Stimulated activated CD4-positive, alpha-beta T cell treated with anti-CD3 and anti-CD28 coated beads, Interleukin-1b, Interleukin-23, amount 100 ng/mL, for 48 hours (primary cell): Measurements from ENCODE around the gene GMEB1.
"Not testable (repeated sequence)": the region's sequence is repeated elsewhere in the genome, so short reads cannot be mapped to it uniquely, and the experiment has no call there.

Experiments used
- DNase-seq: peaks from one replicate; pipeline ENCODE4 v3.0.0-alpha.2; 2020

The GMEB1 gene

GRCh38 chr1:28675924-28676257 is 7.3 kb downstream of the GMEB1 start:
- no peak for DNase-seq

GRCh38 chr1:28680151-28680550 is 11.6 kb downstream of the GMEB1 start:
- no peak for DNase-seq

GRCh38 chr1:28682840-28683239 is 14.3 kb downstream of the GMEB1 start:
- DNase-seq: no peak

GRCh38 chr1:28684937-28685336 is 16.4 kb downstream of the GMEB1 start:
- no peak for DNase-seq

- DNase-seq: not testable (repeated sequence)
These were observed 23.0 kb downstream of the GMEB1 start for GRCh38 chr1:28691627-28692026.

DNA sequence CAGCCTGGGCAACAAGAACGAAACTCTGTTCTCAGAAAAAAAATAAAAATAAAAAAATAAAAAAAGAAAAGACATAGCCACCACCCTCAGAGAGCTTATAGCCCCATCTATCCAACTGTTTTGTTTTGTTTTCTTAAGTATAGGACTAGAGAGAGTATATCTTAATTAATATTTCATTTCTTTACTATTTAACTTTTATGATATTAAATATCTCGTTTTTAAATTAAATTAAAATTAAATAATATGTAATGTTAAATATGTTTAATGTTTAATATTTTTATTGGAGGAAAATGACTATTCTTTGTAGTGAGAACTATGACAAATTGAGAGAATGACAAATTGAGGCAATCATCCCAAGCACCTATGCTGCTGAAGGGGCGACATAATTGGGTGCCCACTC is 35.0 kb downstream of the GMEB1 start:
- no peak for DNase-seq

GRCh38 chr1:28716336-28716735 is 47.8 kb downstream of the GMEB1 start:
- DNase-seq: no peak

GRCh38 chr1:28718166-28718565 is 49.6 kb downstream of the GMEB1 start:
- DNase-seq: no peak

- DNase-seq: no peak
These were observed 50.2 kb downstream of the GMEB1 start for GRCh38 chr1:28718586-28719331.

- no peak for DNase-seq
These were observed 50.7 kb downstream of the GMEB1 start for GRCh38 chr1:28719332-28719619.

GRCh38 chr1:28720376-28720775 is 51.8 kb downstream of the GMEB1 start:
- no peak for DNase-seq

- DNase-seq: not testable (repeated sequence)
These were observed 53.3 kb downstream of the GMEB1 start for GRCh38 chr1:28721927-28722326.

DNA sequence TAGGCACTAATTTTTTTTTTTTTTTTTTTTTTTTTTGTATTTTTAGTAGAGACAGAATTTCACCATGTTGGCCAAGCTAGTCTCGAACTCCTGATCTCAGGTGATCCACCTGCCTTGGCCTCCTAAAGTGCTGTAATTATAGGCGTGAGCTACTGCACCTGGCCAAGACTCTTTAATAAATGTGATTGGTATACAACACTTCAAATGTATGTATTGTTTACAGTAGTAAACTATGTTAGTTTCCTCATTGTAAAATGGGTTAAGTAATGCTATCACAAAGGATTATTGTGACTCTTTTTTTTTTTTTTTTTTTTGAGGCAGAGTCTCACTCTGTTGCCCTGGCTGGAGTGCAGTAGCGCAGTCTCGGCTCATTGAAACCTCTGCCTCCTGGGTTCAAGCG is 56.8 kb downstream of the GMEB1 start:
- not testable (repeated sequence) for DNase-seq

- DNase-seq: no peak
These were observed 67.4 kb downstream of the GMEB1 start for GRCh38 chr1:28735961-28736449.

DNA sequence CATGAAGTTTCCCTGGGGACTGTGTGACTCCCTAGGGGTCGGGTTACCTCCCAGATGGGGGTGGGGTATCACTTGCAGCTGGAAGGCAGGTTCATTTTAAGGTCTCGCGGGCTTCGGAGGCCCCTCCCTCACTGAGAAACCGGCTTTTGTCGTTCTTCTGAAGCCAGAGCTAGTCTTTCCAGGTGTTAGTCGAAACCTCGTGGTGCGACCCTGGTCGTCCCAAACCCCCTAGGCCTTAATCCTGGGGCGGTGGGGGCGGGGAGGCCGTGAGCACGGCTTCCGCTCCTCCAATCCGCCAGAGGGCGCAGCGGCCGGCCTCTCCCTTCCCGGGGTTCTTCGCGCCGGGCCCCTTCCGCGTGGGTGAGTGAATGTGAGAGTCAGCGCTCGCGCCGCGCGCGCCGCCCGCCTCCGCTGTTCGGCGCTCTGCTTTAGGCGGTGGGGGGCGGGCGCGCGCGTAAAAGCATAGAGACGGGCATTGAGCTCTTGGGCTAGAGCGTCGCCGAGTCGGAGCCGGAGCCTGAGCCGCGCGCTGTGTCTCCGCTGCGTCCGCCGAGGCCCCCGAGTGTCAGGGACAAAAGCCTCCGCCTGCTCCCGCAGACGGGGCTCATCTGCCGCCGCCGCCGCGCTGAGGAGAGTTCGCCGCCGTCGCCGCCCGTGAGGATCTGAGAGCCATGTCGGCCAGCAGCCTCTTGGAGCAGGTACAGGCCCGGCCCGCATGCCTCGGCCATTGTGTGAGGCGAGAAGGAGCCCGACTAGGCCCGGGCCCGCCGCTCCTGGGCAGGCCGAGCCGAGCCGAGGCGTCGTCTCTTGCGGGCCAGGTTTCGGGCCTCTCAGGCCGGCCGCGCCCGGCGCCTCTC is 68.1 kb downstream of the GMEB1 start, which contains the start of gene YTHDF2:
YTHDF2 (plus strand) TSS at position 491 of the 857 bp plus-strand sequence; CDS start at position 672, 181 bp downstream.
- DNase-seq: peak; percentile 98

DNA sequence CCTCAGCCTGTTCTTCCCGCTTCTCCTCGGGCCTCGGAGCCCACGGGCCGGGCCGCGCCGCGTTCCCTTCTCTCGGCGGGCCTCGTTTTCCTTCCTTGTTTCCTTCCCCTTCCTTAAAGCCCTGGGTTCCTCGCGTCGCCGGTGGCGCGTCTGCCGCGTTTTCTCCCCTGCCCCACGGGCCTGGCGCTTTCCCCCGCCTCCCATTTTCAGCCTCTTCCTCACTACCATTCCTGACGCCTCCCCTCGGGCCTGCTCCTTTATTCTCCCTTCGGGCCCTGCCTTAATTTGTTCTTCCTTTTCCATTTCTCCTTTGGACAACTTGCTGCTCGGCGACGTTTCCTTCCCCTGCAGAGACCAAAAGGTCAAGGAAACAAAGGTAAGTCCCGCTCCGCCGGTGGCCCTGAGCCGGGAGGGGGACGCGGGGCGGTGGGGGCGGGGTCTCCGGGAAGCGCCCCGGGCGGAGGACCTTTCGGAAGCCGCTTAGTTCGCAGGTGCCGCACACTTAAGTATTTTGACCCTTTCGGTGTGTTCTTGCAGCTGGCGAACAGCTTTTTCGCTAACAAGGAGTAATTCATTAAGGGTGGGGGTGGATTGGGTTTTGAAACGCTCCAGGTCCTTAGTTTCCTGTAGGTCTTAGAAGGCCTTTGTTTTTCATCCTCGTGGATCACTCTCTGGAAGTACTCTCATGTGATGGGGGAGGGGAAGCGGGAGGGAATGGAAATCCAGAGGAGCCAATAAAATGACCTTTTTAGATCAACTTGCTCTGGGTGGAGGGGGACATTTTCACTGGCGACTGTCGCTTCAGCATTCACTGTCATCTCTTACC is 68.9 kb downstream of the GMEB1 start:
- peak; percentile 37 for DNase-seq

DNA sequence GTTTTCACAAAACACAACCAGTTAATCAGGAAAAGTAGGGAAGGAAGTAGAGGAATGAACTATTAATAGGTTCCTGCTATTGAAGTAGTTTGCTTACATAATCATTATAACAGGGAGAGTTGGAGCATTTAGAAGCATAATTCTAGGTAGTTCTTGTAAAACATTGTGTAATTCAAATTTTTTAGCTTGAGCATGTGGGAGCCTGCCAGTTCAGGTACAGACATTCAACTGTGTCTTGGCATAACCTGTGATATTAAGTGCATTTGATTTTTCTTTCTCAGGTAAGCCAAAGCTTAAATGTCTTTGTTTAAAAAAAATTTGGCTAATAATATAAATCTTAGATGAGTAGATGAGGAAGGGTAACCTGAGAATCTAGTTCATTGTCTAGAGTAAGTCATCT is 71.5 kb downstream of the GMEB1 start:
- no peak for DNase-seq

GRCh38 chr1:28744184-28744583 is 75.6 kb downstream of the GMEB1 start:
- DNase-seq: no peak

DNA sequence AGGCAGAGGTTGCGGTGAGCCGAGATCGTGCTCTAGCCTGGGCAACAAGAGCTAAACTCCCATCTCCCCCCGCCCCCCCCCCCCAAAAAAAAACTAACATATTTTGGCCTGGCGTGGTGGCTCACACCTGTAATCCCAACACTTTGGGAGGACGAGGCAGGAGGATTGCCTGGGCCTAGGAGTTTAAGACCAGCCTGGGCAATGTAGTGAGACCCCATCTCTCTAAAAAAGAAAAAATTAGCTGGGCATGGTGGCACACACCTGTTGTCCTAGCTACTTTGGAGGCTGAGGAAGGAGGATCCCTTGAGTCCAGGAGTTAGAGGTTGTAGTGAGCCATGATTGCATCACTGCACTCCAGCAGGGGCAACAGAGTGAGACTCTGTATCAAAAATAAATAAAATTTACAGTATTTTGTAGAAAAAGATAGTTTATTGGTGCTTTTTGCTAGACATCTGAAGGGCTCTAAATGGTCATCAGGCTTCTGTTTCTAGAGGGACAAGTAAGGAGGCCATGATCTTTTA is 77.1 kb downstream of the GMEB1 start:
- no peak for DNase-seq

GRCh38 chr1:28750330-28750729 is 81.7 kb downstream of the GMEB1 start:
- DNase-seq: no peak

DNA sequence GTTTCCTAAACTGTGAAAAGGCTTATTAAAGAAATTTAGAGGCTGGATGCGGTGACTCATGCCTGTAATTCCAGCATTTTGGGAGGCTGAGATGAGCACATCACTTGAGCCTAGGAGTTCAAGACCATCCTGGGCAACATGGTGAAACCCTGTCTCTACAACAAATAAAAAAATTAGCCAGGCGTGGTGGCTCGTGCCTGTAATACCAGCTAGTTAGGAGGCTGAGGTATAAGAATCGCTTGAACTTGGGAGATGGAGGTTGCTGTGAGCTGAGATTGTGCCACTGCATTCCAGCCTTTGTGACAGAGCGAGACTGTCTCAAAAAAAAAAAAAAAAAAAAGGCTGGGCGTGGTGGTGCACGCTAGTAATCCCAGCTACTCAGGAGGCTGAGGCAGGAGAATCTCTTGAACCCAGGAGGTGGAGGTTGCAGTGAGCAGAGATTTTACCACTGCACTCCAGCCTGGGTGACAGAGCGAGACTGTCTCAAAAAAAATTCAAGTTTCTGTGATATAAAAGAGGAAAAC is 82.2 kb downstream of the GMEB1 start:
- not testable (repeated sequence) for DNase-seq

- DNase-seq: no peak
These were observed 82.9 kb downstream of the GMEB1 start for GRCh38 chr1:28751315-28752060.
